Progenitor cell of endocrine pancreas (in vitro differentiated cells): Measurements from ENCODE around the gene KSR2. TPM values are rescaled to one million over a fixed set of nuclear protein-coding genes. Genes with fewer than 3 reads are reported as not detected.

Source experiments
- DNase-seq: peaks from one replicate; pipeline ENCODE4 v3.0.0; 2021; ENCODE audit warnings: low spot score; ENCODE audit not compliant: unreplicated experiment
- H3K27ac Mint-ChIP-seq: 2 replicates; pipeline ENCODE4 v1.8.0; 2021; ENCODE audit warnings: mild to moderate bottlenecking, moderate library complexity, mixed read lengths
- H3K27me3 Mint-ChIP-seq: 2 replicates; pipeline ENCODE4 v1.8.0; 2021; ENCODE audit warnings: mixed read lengths
- H3K36me3 Mint-ChIP-seq: 2 replicates; pipeline ENCODE4 v1.8.0; 2022; ENCODE audit warnings: mixed read lengths; ENCODE audit not compliant: insufficient read depth
- H3K4me1 Mint-ChIP-seq: 2 replicates; pipeline ENCODE4 v1.8.0; 2021; ENCODE audit warnings: low read depth, mixed read lengths
- H3K4me3 Mint-ChIP-seq: 2 replicates; pipeline ENCODE4 v1.8.0; 2021; ENCODE audit warnings: low read depth, mild to moderate bottlenecking, moderate library complexity, mixed read lengths
- H3K9me3 Mint-ChIP-seq: 2 replicates; pipeline ENCODE4 v1.8.0; 2021; ENCODE audit warnings: low read depth, mixed read lengths
- total RNA-seq: library from RNA; stranded (reverse); gene quantifications from 2 replicates; pipeline ENCODE4 v1.2.1, GENCODE V29; 2021
- TF ChIP-seq, protein P1 (sequence below): fragments of 200-600 bp; sonication (generic); IDR thresholded peaks from one replicate; pipeline ENCODE4 v1.5.0; 2021; ENCODE audit warnings: antibody characterized with exemption, mild to moderate bottlenecking; ENCODE audit not compliant: unreplicated experiment

KSR2 gene
- total RNA-seq, 1 donor from 2014 or later: 1.8 TPM

DNA sequence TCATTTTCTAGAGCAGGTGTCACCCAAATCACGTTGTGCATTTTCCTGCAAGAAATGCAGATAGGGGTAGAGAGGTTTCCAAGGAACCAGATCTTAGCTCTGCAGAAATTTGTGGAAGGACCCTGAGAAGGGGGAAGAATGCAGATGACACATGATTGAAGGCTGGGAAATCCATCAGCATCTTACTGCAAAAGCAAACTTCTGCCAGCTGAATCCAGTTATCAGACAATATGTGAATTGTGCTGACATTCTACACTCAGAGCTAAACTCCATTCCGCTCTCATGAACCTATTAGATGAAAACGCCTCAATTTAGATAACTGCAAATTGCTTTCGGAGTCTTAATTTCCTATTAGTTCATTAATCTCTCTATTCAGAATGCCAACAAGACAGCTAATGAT, 396.0 kb downstream of the KSR2 start:
- TF ChIP-seq, protein P1, sequence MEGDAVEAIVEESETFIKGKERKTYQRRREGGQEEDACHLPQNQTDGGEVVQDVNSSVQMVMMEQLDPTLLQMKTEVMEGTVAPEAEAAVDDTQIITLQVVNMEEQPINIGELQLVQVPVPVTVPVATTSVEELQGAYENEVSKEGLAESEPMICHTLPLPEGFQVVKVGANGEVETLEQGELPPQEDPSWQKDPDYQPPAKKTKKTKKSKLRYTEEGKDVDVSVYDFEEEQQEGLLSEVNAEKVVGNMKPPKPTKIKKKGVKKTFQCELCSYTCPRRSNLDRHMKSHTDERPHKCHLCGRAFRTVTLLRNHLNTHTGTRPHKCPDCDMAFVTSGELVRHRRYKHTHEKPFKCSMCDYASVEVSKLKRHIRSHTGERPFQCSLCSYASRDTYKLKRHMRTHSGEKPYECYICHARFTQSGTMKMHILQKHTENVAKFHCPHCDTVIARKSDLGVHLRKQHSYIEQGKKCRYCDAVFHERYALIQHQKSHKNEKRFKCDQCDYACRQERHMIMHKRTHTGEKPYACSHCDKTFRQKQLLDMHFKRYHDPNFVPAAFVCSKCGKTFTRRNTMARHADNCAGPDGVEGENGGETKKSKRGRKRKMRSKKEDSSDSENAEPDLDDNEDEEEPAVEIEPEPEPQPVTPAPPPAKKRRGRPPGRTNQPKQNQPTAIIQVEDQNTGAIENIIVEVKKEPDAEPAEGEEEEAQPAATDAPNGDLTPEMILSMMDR: no peak
- H3K27ac Mint-ChIP-seq: no peak overlapping the region

DNA sequence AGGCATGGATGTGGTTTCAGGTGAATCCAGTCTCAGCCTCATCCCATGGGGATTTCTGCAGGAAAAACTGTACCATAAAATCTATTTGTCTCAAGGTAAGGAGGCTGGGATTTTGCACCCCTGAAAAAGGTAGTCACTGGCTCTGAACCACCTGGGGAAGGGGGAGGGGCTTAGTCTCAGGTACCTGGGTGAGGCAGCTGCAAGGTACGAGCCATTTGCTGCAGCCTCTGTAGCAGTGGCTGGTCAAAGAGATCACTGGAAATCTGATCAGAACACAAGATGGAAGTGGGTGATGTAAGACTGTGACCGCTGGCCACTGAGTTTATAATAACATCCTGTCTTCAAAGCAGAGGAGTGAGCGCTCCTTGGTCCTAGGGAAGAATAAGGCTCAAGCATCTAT, 397.5 kb downstream of the KSR2 start:
- TF ChIP-seq, protein P1: no peak

More for the DNA sequence above, 396.0 kb downstream of the KSR2 start:
- Mint-ChIP-seq H3K36me3 (no peaks in the 10 kb centered on the region), H3K9me3 (no peaks in the 10 kb centered on the region), H3K4me1 (peaks cover 2% of the 10 kb centered on the region), H3K27me3 (peaks cover 48% of the 10 kb centered on the region), H3K4me3 (no peak overlapping the region)
- DNase-seq: no peak

DNA sequence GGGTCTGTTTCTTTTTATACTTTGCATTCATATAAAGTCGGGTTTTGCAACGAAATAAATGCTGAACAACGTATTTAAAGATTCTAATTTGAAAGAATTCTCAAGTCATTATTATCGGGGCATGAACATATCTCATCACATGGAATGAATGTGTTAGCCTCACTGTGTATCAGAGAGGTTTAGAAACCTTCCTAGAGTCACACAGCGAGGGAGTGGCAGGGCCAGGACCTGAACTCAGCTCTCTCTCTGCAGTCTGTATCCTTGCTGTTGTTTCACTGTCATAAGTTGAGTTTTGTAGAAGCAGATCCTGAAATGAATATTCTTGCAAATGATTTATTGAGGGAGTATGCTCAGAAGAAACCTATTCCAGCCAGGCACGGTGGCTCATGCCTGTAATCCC, 398.2 kb downstream of the KSR2 start:
- Mint-ChIP-seq H3K27me3 (peaks cover 55% of the 10 kb centered on the region), H3K4me3 (no peak overlapping the region), H3K9me3 (no peaks in the 10 kb centered on the region), H3K4me1 (peaks cover 3% of the 10 kb centered on the region), H3K36me3 (no peaks in the 10 kb centered on the region), H3K27ac (no peak overlapping the region)
- no peak for DNase-seq
- TF ChIP-seq, protein P1: no peak

More for the DNA sequence above, 397.5 kb downstream of the KSR2 start:
- peaks cover 53% of the 10 kb centered on the region for H3K27me3 Mint-ChIP-seq
- H3K27ac Mint-ChIP-seq: no peak overlapping the region
- no peaks in the 10 kb centered on the region for H3K36me3 Mint-ChIP-seq
- DNase-seq: no peak
- H3K4me1 Mint-ChIP-seq: peaks cover 3% of the 10 kb centered on the region
- no peaks in the 10 kb centered on the region for H3K9me3 Mint-ChIP-seq
- no peak overlapping the region for H3K4me3 Mint-ChIP-seq

DNA sequence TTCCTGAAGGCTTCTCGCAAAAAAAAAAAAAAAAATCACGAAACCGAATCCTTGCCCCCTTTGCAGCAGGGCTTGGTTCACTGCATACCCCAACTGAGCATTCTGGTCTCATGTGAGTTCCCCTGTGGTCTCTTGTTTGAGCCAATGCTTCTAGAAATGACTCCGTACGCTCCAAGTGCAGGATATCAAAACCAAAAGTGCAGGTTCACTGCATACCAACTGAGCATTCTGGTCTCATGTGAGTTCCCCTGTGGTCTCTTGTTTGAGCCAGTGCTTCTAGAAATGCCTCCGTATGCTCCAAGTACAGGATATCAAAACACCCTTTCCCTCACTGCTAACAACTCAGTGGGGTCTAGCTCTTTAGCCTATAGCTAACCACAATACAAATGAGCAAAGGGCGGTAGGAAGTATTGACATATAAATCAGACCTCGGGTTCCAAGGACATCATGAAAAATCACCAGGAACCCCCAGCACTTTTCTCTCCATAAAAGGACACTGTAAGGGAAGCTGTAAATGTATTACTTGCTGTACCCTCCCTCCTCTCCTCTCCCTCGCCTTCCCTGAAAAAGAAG, 401.1 kb downstream of the KSR2 start:
- no peak for DNase-seq
- H3K9me3 Mint-ChIP-seq: no peaks in the 10 kb centered on the region
- peaks cover 60% of the 10 kb centered on the region for H3K27me3 Mint-ChIP-seq
- no peak overlapping the region for H3K4me3 Mint-ChIP-seq
- H3K36me3 Mint-ChIP-seq: no peaks in the 10 kb centered on the region
- H3K27ac Mint-ChIP-seq: no peak overlapping the region
- H3K4me1 Mint-ChIP-seq: peaks cover 3% of the 10 kb centered on the region
- TF ChIP-seq, protein P1: no peak

DNA sequence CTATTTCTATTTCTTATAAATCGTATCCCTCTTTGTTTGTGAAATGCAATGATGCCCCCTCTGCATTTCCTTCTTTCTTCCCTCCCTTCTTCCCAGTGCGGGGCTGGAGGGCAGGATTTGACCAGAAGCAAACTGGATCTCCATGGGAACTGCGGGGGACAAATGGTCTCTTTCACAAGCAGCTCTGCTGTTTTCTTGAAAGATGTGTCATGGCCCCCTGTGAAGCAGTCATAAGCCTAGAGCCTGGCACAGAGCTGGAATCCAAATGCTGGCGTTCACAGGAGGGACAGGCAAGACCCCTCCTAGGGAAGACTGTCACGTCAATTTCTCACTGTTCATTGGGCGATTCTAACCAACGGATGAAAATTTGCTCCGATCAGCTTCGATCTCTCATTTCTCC, 403.9 kb downstream of the KSR2 start:
- Mint-ChIP-seq H3K4me1 (peaks cover 3% of the 10 kb centered on the region), H3K27me3 (peaks cover 63% of the 10 kb centered on the region), H3K27ac (no peak overlapping the region), H3K9me3 (no peaks in the 10 kb centered on the region), H3K4me3 (no peak overlapping the region), H3K36me3 (no peaks in the 10 kb centered on the region)
- DNase-seq: no peak
- TF ChIP-seq, protein P1: no peak
